PC-9 (cell line): ENCODE measurements around the gene TAAR5. TPM values are rescaled to one million over a fixed set of nuclear protein-coding genes. Genes with fewer than 3 reads are reported as not detected.

ENCODE experiments used
- BruUV-seq: library from RNA; stranded (reverse); fragments of 400-500 nt; replicated peaks from 2 replicates; lab custom pipeline; 2021; lab: Mats Ljungman, UMichigan
- CTCF ChIA-PET: fragments of 300-600 bp; sonication (Branson Sonifier 250); formaldehyde crosslinking; loops from one replicate; lab custom pipeline; 2022; ENCODE audit warnings: antibody characterized with exemption; lab: Charles Lee
- POLR2A ChIA-PET: fragments of 300-600 bp; sonication (Branson Sonifier 250); formaldehyde crosslinking; loops from one replicate; lab custom pipeline; 2022; ENCODE audit warnings: antibody characterized with exemption; ENCODE audit not compliant: unreplicated experiment; lab: Charles Lee
- DNase-seq, 2 experiments: peaks; one replicate each; pipeline versions ENCODE4 v3.0.0 to v3.0.0-alpha.2; 2015 to 2022; ENCODE audit warnings: mixed read lengths in 1 of 2
- H2AFZ ChIP-seq: fragments of 200-600 bp; sonication (generic); 2 replicates; pipeline ENCODE4 v1.8.1; 2017; ENCODE audit warnings: antibody characterized with exemption
- H3F3A ChIP-seq: fragments of 200-600 bp; sonication (generic); 2 replicates; pipeline ENCODE4 v1.8.1; 2017; ENCODE audit warnings: antibody characterized with exemption, mild to moderate bottlenecking, low read depth; ENCODE audit not compliant: insufficient read depth
- H3K27ac ChIP-seq: fragments of 200-600 bp; sonication (generic); 2 replicates; pipeline ENCODE4 v1.6.1; 2016; ENCODE audit warnings: mixed run types
- H3K27me3 ChIP-seq: fragments of 200-600 bp; sonication (generic); 2 replicates; pipeline ENCODE4 v1.6.1; 2016; ENCODE audit warnings: low read depth, mixed run types; ENCODE audit not compliant: insufficient read depth
- H3K36me3 ChIP-seq: fragments of 200-600 bp; sonication (generic); 2 replicates; pipeline ENCODE4 v1.6.1; 2016; ENCODE audit warnings: low read depth, mixed run types
- H3K4me1 ChIP-seq: fragments of 200-600 bp; sonication (generic); replicated peaks from 2 replicates; pipeline ENCODE4 v1.6.1; 2016; ENCODE audit warnings: mixed run types; ENCODE audit not compliant: insufficient read depth
- H3K4me2 ChIP-seq: fragments of 200-600 bp; sonication (generic); 2 replicates; pipeline ENCODE4 v1.6.1; 2017; ENCODE audit warnings: mixed run types
- H3K4me3 ChIP-seq: fragments of 200-600 bp; sonication (generic); 2 replicates; pipeline ENCODE4 v1.6.1; 2016; ENCODE audit warnings: mixed run types
- H3K79me2 ChIP-seq: fragments of 200-600 bp; sonication (generic); 2 replicates; pipeline ENCODE4 v1.6.1; 2017; ENCODE audit warnings: low read depth, mixed run types
- H3K9me2 ChIP-seq: fragments of 200-600 bp; sonication (generic); 2 replicates; pipeline ENCODE4 v1.8.1; 2017; ENCODE audit warnings: mild to moderate bottlenecking; ENCODE audit not compliant: insufficient read depth
- H3K9me3 ChIP-seq: fragments of 200-600 bp; sonication (generic); 2 replicates; pipeline ENCODE4 v1.8.1; 2016; ENCODE audit warnings: low read depth; ENCODE audit not compliant: insufficient read depth
- H4K20me1 ChIP-seq: fragments of 200-600 bp; sonication (generic); 2 replicates; pipeline ENCODE4 v1.8.1; 2017; ENCODE audit not compliant: insufficient read depth
- EZH2 ChIP-seq: fragments of 200-600 bp; sonication (generic); IDR thresholded peaks from 2 replicates; pipeline ENCODE4 v1.8.0; 2017; ENCODE audit warnings: antibody characterized with exemption, low read depth
- intact Hi-C: fragments of 100-400 bp; cut with micrococcal nuclease; formaldehyde crosslinking; loops from one replicate; pipeline ENCODE4 v1.10.0; 2022; ENCODE audit not compliant: unreplicated experiment
- total RNA-seq: library from RNA; stranded (reverse); gene quantifications from 2 replicates; pipeline ENCODE4 v1.2.3, GENCODE V29; 2021
- TF ChIP-seq, protein P1 (sequence below): fragments of 200-600 bp; sonication (generic); conservative IDR thresholded peaks from 2 replicates; pipeline ENCODE4 v1.6.1; 2017; ENCODE audit warnings: mixed run types, antibody characterized with exemption, mild to moderate bottlenecking, moderate library complexity

The TAAR5 gene
- total RNA-seq, 1 experiment from 2014 or later = not detected

DNA sequence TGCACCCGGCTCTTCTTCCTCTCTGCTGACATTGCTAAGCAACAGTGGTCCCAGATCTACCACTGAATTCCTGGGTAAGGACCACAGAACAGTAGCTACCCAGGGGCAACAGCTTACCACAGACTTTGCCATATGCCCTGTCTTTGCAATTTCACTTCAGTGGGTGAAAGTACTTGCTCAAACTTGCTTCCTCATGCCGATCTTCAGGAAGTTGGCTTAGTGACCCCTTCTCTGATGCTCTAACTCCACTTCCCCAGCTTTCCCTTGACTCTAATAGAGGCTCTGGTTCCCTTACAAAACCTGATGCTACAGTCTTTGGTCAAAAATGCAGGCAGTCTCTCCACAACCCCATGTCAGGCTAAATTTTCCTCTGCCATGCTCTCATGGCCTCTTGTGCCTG, 3.3 kb upstream of the TAAR5 start:
- no peaks in the 10 kb centered on the region for H3K36me3 ChIP-seq
- no peaks in the 10 kb centered on the region for H3K27me3 ChIP-seq
- H3K9me2 ChIP-seq = no peaks in the 10 kb centered on the region
- H2AFZ ChIP-seq = no peak overlapping the region
- CTCF ChIA-PET = no interaction called here
- no peak overlapping the region for H3K27ac ChIP-seq
- H3F3A ChIP-seq = no peaks in the 10 kb centered on the region
- intact Hi-C loops = no loop called here
- H3K4me3 ChIP-seq = no peak overlapping the region
- no peaks in the 10 kb centered on the region for H3K79me2 ChIP-seq
- TF ChIP-seq, protein P1, sequence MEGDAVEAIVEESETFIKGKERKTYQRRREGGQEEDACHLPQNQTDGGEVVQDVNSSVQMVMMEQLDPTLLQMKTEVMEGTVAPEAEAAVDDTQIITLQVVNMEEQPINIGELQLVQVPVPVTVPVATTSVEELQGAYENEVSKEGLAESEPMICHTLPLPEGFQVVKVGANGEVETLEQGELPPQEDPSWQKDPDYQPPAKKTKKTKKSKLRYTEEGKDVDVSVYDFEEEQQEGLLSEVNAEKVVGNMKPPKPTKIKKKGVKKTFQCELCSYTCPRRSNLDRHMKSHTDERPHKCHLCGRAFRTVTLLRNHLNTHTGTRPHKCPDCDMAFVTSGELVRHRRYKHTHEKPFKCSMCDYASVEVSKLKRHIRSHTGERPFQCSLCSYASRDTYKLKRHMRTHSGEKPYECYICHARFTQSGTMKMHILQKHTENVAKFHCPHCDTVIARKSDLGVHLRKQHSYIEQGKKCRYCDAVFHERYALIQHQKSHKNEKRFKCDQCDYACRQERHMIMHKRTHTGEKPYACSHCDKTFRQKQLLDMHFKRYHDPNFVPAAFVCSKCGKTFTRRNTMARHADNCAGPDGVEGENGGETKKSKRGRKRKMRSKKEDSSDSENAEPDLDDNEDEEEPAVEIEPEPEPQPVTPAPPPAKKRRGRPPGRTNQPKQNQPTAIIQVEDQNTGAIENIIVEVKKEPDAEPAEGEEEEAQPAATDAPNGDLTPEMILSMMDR = no peak
- TF ChIP-seq EZH2 = no peak
- no peaks in the 10 kb centered on the region for H3K4me1 ChIP-seq
- no peaks in the 10 kb centered on the region for H4K20me1 ChIP-seq
- H3K9me3 ChIP-seq = no peaks in the 10 kb centered on the region
- POLR2A ChIA-PET = interaction anchor here (0.8 kb wide), 1 partner anchor 950 kb away, joined by 7 read pairs; no protein-coding TSS in a partner anchor
- no peak for DNase-seq
- no TSS peak for BruUV-seq
- H3K4me2 ChIP-seq = no peak overlapping the region

DNA sequence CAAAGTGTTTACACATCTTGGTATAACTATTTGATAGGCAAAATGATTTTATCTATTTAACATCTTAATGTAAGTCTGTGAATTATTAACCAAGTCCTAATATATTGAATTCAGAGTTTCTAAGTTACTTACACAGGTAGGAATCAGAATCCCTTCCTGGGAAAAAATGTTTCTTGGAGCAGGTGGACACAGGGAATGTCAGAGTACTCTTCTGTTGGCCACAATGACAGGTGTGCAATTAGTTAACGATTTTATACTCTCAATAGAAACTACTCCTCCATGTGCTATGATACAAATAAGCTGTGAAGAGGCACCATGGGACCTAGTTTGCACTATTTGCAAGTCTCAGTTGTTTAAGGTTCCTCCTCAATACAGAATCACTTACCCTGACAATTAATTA, 821 bp upstream of the TAAR5 start:
- Histone ChIP-seq H3K36me3 (no peaks in the 10 kb centered on the region), H3K9me3 (no peaks in the 10 kb centered on the region), H3K4me1 (no peaks in the 10 kb centered on the region), H4K20me1 (no peaks in the 10 kb centered on the region), H3K27me3 (no peaks in the 10 kb centered on the region), H2AFZ (no peak overlapping the region), H3K4me3 (no peak overlapping the region), H3K9me2 (no peaks in the 10 kb centered on the region), H3K79me2 (no peaks in the 10 kb centered on the region), H3K27ac (no peak overlapping the region), H3F3A (no peaks in the 10 kb centered on the region), H3K4me2 (no peak overlapping the region)
- ChIA-PET CTCF (no interaction called here), POLR2A (no interaction called here)
- intact Hi-C loops = no loop called here
- BruUV-seq = no TSS peak
- no peak for DNase-seq
- TF ChIP-seq, protein P1 = no peak
- no peak for TF ChIP-seq EZH2

DNA sequence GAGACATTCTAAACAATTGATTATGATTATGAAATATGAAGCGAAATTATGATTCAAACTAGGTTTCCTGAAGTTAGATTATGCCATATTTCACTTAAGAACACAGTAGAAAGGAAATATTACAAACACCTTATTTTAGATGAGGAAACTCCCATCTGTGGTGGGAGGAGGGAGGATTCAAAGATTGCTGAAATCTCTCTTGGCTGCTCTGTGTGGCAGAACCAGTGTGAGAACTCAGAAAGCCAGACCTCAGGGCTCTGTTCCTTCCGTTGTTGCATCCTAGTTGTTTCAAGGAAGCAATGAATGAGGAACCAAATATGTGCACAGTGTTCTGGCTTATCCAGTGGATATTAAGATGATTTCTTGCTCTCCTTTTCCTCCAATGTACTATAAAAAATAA, 2.1 kb downstream of the TAAR5 start:
- TF ChIP-seq, protein P1 = no peak
- TF ChIP-seq EZH2 = no peak
- BruUV-seq = no TSS peak
- H3K9me2 ChIP-seq = no peaks in the 10 kb centered on the region
- no peak overlapping the region for H2AFZ ChIP-seq
- no peak overlapping the region for H3K27ac ChIP-seq
- H3K9me3 ChIP-seq = no peaks in the 10 kb centered on the region
- H3F3A ChIP-seq = no peaks in the 10 kb centered on the region
- no peak overlapping the region for H3K4me2 ChIP-seq
- no peaks in the 10 kb centered on the region for H3K27me3 ChIP-seq
- no peaks in the 10 kb centered on the region for H3K79me2 ChIP-seq
- H3K4me3 ChIP-seq = no peak overlapping the region
- DNase-seq = no peak
- ChIA-PET POLR2A (no interaction called here), CTCF (no interaction called here)
- intact Hi-C loops = no loop called here
- H4K20me1 ChIP-seq = no peaks in the 10 kb centered on the region
- no peaks in the 10 kb centered on the region for H3K36me3 ChIP-seq
- H3K4me1 ChIP-seq = no peaks in the 10 kb centered on the region
